H1 (cell line): ENCODE data around the gene RPTOR. TPM values are rescaled to one million over a fixed set of nuclear protein-coding genes. Genes with fewer than 3 reads are reported as not detected.

Source experiments
- CBX5 ChIP-seq: fragments of 300-800, 300-1000 bp; sonication (generic); IDR thresholded peaks from 2 replicates; pipeline ENCODE4 v1.7.1; 2016; ENCODE audit warnings: antibody characterized with exemption, low read length, low read depth
- CEBPB ChIP-seq: IDR thresholded peaks from 2 replicates; pipeline ENCODE4 v1.6.1; 2012; ENCODE audit warnings: low read depth, low read length
- EGR1 ChIP-seq: IDR thresholded peaks from 2 replicates; pipeline ENCODE4 v1.6.1; 2011; ENCODE audit warnings: low read depth, low read length, borderline replicate concordance
- MAX ChIP-seq: IDR thresholded peaks from 2 replicates; pipeline ENCODE4 v1.6.1; 2012; ENCODE audit warnings: inconsistent platforms
- NANOG ChIP-seq: IDR thresholded peaks from 2 replicates; pipeline ENCODE4 v1.6.1; 2011; ENCODE audit warnings: low read length, low read depth, mild to moderate bottlenecking, inconsistent platforms; ENCODE audit not compliant: insufficient read depth, poor library complexity, severe bottlenecking
- POU5F1 ChIP-seq: IDR thresholded peaks from 2 replicates; pipeline ENCODE4 v1.6.1; 2011; ENCODE audit warnings: low read depth, mild to moderate bottlenecking, low read length, moderate library complexity
- RBBP5 ChIP-seq: IDR thresholded peaks from 2 replicates; pipeline ENCODE4 v1.7.1; 2012; ENCODE audit warnings: low read depth, mild to moderate bottlenecking, inconsistent platforms, low read length, moderate library complexity, borderline replicate concordance
- SP4 ChIP-seq: IDR thresholded peaks from 2 replicates; pipeline ENCODE4 v1.6.1; 2012; ENCODE audit warnings: low read length, inconsistent platforms
- SRF ChIP-seq: IDR thresholded peaks from 2 replicates; pipeline ENCODE4 v1.6.1; 2011; ENCODE audit warnings: mild to moderate bottlenecking, low read depth, low read length, moderate library complexity
- SUZ12 ChIP-seq: fragments of 200-600 bp; sonication (generic); IDR thresholded peaks from 2 replicates; pipeline ENCODE4 v1.6.1; 2012; ENCODE audit warnings: mild to moderate bottlenecking, inconsistent platforms, low read length, moderate library complexity, mixed read lengths
- polyA plus RNA-seq, 7 experiments: library from polyadenylated mRNA; depleted of rRNA in 3 of 7; stranded (reverse) in 5 of 7; unstranded in 2 of 7; fragments of >200 nt in 5 of 7; fragments of 200-250 nt in 2 of 7; gene quantifications; 1 replicate in 5 of 7; 2 replicates in 1 of 7; 4 replicates in 1 of 7; pipeline versions ENCODE4 v1.2.1 to v1.2.3, GENCODE V29; 2011 to 2013; ENCODE audit warnings: missing spikeins in 2 of 7, mixed read lengths in 2 of 7
- total RNA-seq: library from RNA; stranded (reverse); fragmentation: NEBNext Ultra II Directional; extraction: Animal tissue kit (Norgen Biotek cat#: 25700); gene quantifications from 2 replicates; pipeline ENCODE4 v1.2.1, GENCODE V29; 2021

The RPTOR gene
- total and polyA plus RNA-seq, 2 of the 8 experiments (the other 6 are each of a cell fraction or from before 2014, with no cell fraction given): 6.9 to 28.7 TPM

GRCh38 chr17:80529104-80529903 is 15.3 kb upstream of the RPTOR start (continued):
- no peak for TF ChIP-seq RBBP5
- TF ChIP-seq NANOG: no peak
- no peak for TF ChIP-seq CBX5
- TF ChIP-seq CEBPB: no peak
- no peak for TF ChIP-seq POU5F1
- no peak for TF ChIP-seq SRF
- TF ChIP-seq SUZ12: no peak
- TF ChIP-seq MAX: no peak
- TF ChIP-seq EGR1: no peak
- TF ChIP-seq SP4: no peak
